GM23248 (cell line): Measurements from ENCODE around the gene FTH1. TPM values are rescaled to one million over a fixed set of nuclear protein-coding genes. Genes with fewer than 3 reads are reported as not detected.
"Not testable (repeated sequence)": the region's sequence is repeated elsewhere in the genome, so short reads cannot be mapped to it uniquely, and the experiment has no call there.

Source experiments
- DNase-seq: peaks from one replicate; pipeline ENCODE4 v3.0.0-alpha.2; 2015
- H2AFZ ChIP-seq: fragments of 200-600 bp; sonication (generic); 2 replicates; pipeline ENCODE4 v1.6.1; 2016; ENCODE audit warnings: antibody characterized with exemption
- H3F3A ChIP-seq: fragments of 200-600 bp; sonication (generic); 2 replicates; pipeline ENCODE4 v1.6.1; 2016; ENCODE audit warnings: mild to moderate bottlenecking, antibody characterized with exemption, mixed run types; ENCODE audit not compliant: insufficient read depth
- H3K27ac ChIP-seq: fragments of 200-600 bp; sonication (generic); 2 replicates; pipeline ENCODE4 v1.5.1; 2016; ENCODE audit warnings: mild to moderate bottlenecking
- H3K27me3 ChIP-seq: fragments of 200-600 bp; sonication (generic); replicated peaks from 2 replicates; pipeline ENCODE4 v1.6.1; 2016; ENCODE audit warnings: mild to moderate bottlenecking; ENCODE audit not compliant: insufficient read depth
- H3K36me3 ChIP-seq: fragments of 200-600 bp; sonication (generic); 2 replicates; pipeline ENCODE4 v1.6.1; 2016; ENCODE audit warnings: low read depth, mild to moderate bottlenecking
- H3K4me1 ChIP-seq: fragments of 200-600 bp; sonication (generic); 2 replicates; pipeline ENCODE4 v1.6.1; 2016; ENCODE audit warnings: mild to moderate bottlenecking; ENCODE audit not compliant: insufficient read depth
- H3K4me2 ChIP-seq: fragments of 200-600 bp; sonication (generic); one replicate; pipeline ENCODE4 v1.6.1; 2016; ENCODE audit warnings: mild to moderate bottlenecking; ENCODE audit not compliant: unreplicated experiment
- H3K4me3 ChIP-seq: fragments of 200-600 bp; sonication (generic); 2 replicates; pipeline ENCODE4 v1.5.1; 2016; ENCODE audit warnings: mild to moderate bottlenecking
- H3K79me2 ChIP-seq: fragments of 200-600 bp; sonication (generic); 2 replicates; pipeline ENCODE4 v1.6.1; 2016; ENCODE audit warnings: mild to moderate bottlenecking; ENCODE audit not compliant: insufficient read depth
- H3K9ac ChIP-seq: fragments of 200-600 bp; sonication (generic); 2 replicates; pipeline ENCODE4 v1.6.1; 2016; ENCODE audit warnings: mild to moderate bottlenecking
- H3K9me2 ChIP-seq: fragments of 200-600 bp; sonication (generic); 2 replicates; pipeline ENCODE4 v1.6.1; 2016; ENCODE audit warnings: mixed run types, mild to moderate bottlenecking, moderate library complexity; ENCODE audit not compliant: insufficient read depth
- H3K9me3 ChIP-seq: fragments of 200-600 bp; sonication (generic); one replicate; pipeline ENCODE4 v1.6.1; 2017; ENCODE audit warnings: low read depth
- H4K20me1 ChIP-seq: fragments of 200-600 bp; sonication (generic); 2 replicates; pipeline ENCODE4 v1.6.0; 2016; ENCODE audit not compliant: insufficient read depth
- EZH2 ChIP-seq: fragments of 200-600 bp; sonication (generic); IDR thresholded peaks from 2 replicates; pipeline ENCODE4 v1.6.1; 2018; ENCODE audit warnings: antibody characterized with exemption, mild to moderate bottlenecking; ENCODE audit not compliant: insufficient read depth, poor library complexity, severe bottlenecking
- EZH2phosphoT487 ChIP-seq: fragments of 200-600 bp; sonication (generic); IDR thresholded peaks from 2 replicates; pipeline ENCODE4 v1.6.1; 2018; ENCODE audit warnings: antibody characterized with exemption, moderate library complexity, mild to moderate bottlenecking, low read depth; ENCODE audit not compliant: insufficient read depth
- WGBS, 2 experiments: methylation state at CpG; one replicate each; pipeline ENCODE4 v1.1.6; 2015 to 2017; ENCODE audit warnings: low lambda C conversion rate in 2 of 2, low coverage in 1 of 2; ENCODE audit errors: missing lambda C conversion rate in 2 of 2; 5-methylcytosine and 5-hydroxymethylcytosine counted together
- in situ Hi-C: fragments of 300-500 bp; cut with MboI; formaldehyde crosslinking; loops from 2 replicates; pipeline ENCODE4 v1.15.0; 2020
- polyA plus RNA-seq: library from polyadenylated mRNA; unstranded; fragments of >200 nt; fragmentation: Nextera tagmentation; extraction: Ambion mirVana; gene quantifications from 2 replicates; pipeline ENCODE4 v1.2.1, GENCODE V29; 2016
- total RNA-seq: library from RNA; depleted of rRNA; stranded (reverse); fragments of >200 nt; shearing (Covaris generic); gene quantifications from 2 replicates; pipeline ENCODE4 v1.2.3, GENCODE V29; 2014

The FTH1 gene
- total and polyA plus RNA-seq, 2 experiments from 2014 or later, result 473 to 10,305 TPM

- 85 to 90% methylated on average over 9 of the region's 9 CpGs for WGBS, 2 experiments
- in situ Hi-C loops, result no loop called here
- peak overlapping the region; percentile 82 for H3K9ac ChIP-seq
- peaks cover 14% of the 10 kb centered on the region for H3K4me1 ChIP-seq
- no peaks in the 10 kb centered on the region for H3K79me2 ChIP-seq
- H3K9me2 ChIP-seq, result no peaks in the 10 kb centered on the region
- H3F3A ChIP-seq, result peaks cover 10% of the 10 kb centered on the region
- H3K27ac ChIP-seq, result peak overlapping the region; percentile 78
- no peaks in the 10 kb centered on the region for H3K9me3 ChIP-seq
- H3K4me2 ChIP-seq, result peak overlapping the region; percentile 79
- peak; percentile 60 for DNase-seq
- H3K4me3 ChIP-seq, result peak overlapping the region; percentile 61; the same call in 1 of the 2 replicates
- H3K27me3 ChIP-seq, result no peaks in the 10 kb centered on the region
- no peak for TF ChIP-seq EZH2
- TF ChIP-seq EZH2phosphoT487, result no peak
- H3K36me3 ChIP-seq, result 0 out of 2 replicates have a peak, but pooled peaks cover 4% of the 10 kb centered on the region
- peak overlapping the region; percentile 80 for H2AFZ ChIP-seq
- no peaks in the 10 kb centered on the region for H4K20me1 ChIP-seq
These were observed 13.2 kb downstream of the FTH1 start for GRCh38 chr11:61954106-61954850.

- WGBS, 2 experiments, result 98 to 99% methylated on average over 5 of the region's 5 CpGs
- H3K27ac ChIP-seq, result peak overlapping the region; percentile 78
- DNase-seq, H3K27me3 ChIP-seq, H3K36me3 ChIP-seq, H3K9ac ChIP-seq, H3K9me3 ChIP-seq, H3K4me2 ChIP-seq, H3K4me3 ChIP-seq, H4K20me1 ChIP-seq, H2AFZ ChIP-seq, H3K9me2 ChIP-seq, in situ Hi-C loops, H3K79me2 ChIP-seq: not testable (repeated sequence)
- peaks cover 21% of the 10 kb centered on the region for H3K4me1 ChIP-seq
- H3F3A ChIP-seq, result peaks cover 10% of the 10 kb centered on the region
These were observed 13.8 kb downstream of the FTH1 start for GRCh38 chr11:61953632-61954031.

- Histone ChIP-seq H3K9me3 (no peaks in the 10 kb centered on the region), H3K4me2 (no peak overlapping the region), H3K27ac (no peak overlapping the region), H3K4me1 (peaks cover 23% of the 10 kb centered on the region), H3K27me3 (no peaks in the 10 kb centered on the region), H3K9me2 (no peaks in the 10 kb centered on the region), H3K4me3 (no peak overlapping the region), H4K20me1 (no peaks in the 10 kb centered on the region), H3K9ac (no peak overlapping the region), H3K79me2 (no peaks in the 10 kb centered on the region), H2AFZ (no peak overlapping the region), H3K36me3 (0 out of 2 replicates have a peak, but pooled peaks cover 4% of the 10 kb centered on the region), H3F3A (peaks cover 10% of the 10 kb centered on the region)
- TF ChIP-seq EZH2, result no peak
- no peak for TF ChIP-seq EZH2phosphoT487
- in situ Hi-C loops, result no loop called here
- 91 to 97% methylated on average over 3 of the region's 3 CpGs for WGBS, 2 experiments
- DNase-seq, result no peak
These were observed 14.6 kb downstream of the FTH1 start for GRCh38 chr11:61952882-61953281.

- Histone ChIP-seq H4K20me1 (no peaks in the 10 kb centered on the region), H3K27ac (no peak overlapping the region), H3K9me2 (no peaks in the 10 kb centered on the region), H3K4me2 (no peak overlapping the region), H3K9ac (no peak overlapping the region), H3K9me3 (no peaks in the 10 kb centered on the region), H3K4me3 (no peak overlapping the region), H3K36me3 (0 out of 2 replicates have a peak, but pooled peaks cover under 1% of the 10 kb centered on the region), H3K79me2 (no peaks in the 10 kb centered on the region), H3K4me1 (peaks cover 27% of the 10 kb centered on the region), H3F3A (peaks cover 10% of the 10 kb centered on the region), H2AFZ (no peak overlapping the region), H3K27me3 (no peaks in the 10 kb centered on the region)
- in situ Hi-C loops, result no loop called here
- WGBS, 2 experiments, result 87 to 91% methylated on average over 11 of the region's 11 CpGs
- DNase-seq, result no peak
- no peak for TF ChIP-seq EZH2
- no peak for TF ChIP-seq EZH2phosphoT487
These were observed 15.8 kb downstream of the FTH1 start for GRCh38 chr11:61951484-61952135.
